Neuron (in vitro differentiated cells): ENCODE results near the gene ABCC4.

ENCODE experiments used
- H2AFZ ChIP-seq: one replicate; pipeline ENCODE4 v1.6.1; 2013; ENCODE audit warnings: low read depth, mild to moderate bottlenecking, inconsistent platforms, low read length, moderate library complexity
- H3K27me3 ChIP-seq: one replicate; pipeline ENCODE4 v1.6.1; 2013; ENCODE audit warnings: low read length; ENCODE audit not compliant: insufficient read depth
- H3K36me3 ChIP-seq: one replicate; pipeline ENCODE4 v1.6.1; 2013; ENCODE audit warnings: low read length; ENCODE audit not compliant: insufficient read depth
- H3K4me1 ChIP-seq: one replicate; pipeline ENCODE4 v1.6.1; 2013; ENCODE audit warnings: low read length; ENCODE audit not compliant: insufficient read depth
- H3K4me3 ChIP-seq: 2 replicates; pipeline ENCODE4 v1.5.1; 2013; ENCODE audit warnings: mild to moderate bottlenecking, low read length, moderate library complexity
- H3K9me3 ChIP-seq: one replicate; pipeline ENCODE4 v1.6.1; 2013; ENCODE audit warnings: low read length

Gene ABCC4

DNA sequence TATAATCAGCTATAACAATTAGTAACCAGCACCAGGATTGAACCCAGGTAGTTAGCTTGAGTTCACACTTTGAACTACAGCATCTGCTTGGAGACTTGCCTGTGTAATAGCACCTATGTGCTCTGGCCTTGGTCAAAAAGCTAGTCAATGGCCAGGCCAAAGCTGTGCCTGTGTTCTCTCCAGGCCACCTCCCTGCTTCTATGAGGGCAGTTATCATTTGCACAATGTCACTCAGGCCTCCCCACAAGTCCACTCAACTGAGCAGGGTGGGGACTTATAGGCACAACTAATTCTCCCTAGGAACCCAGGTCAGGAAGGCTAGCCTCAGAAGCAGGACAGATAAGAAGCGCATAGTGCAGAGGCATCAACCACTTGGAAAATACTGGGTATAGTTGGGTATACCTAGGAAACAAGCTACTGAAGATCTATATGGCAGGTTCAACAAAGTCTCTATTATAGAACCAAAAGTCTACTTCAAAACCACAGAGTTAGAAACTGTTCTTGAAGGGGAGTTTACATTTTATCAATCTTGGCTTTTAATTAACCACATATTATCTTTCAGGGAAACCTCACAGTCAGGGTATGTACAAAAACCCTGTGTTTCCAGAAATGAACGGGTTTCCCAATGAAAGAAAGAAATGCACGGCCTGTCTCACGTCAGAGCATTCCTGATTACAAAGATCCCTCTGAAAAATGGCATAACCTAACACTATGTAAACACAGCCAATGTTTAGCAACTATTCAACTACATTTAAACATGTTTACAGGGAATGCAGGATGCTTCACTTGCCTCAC lies 140.9 kb downstream of the ABCC4 start:
- H3K4me1 ChIP-seq: peaks cover 20% of the 10 kb centered on the region
- H3K27me3 ChIP-seq: no peaks in the 10 kb centered on the region
- H3K4me3 ChIP-seq: no peak overlapping the region
- no peaks in the 10 kb centered on the region for H3K36me3 ChIP-seq
- H3K9me3 ChIP-seq: no peaks in the 10 kb centered on the region
- H2AFZ ChIP-seq: no peak overlapping the region

- no peaks in the 10 kb centered on the region for H3K36me3 ChIP-seq
- peaks cover 27% of the 10 kb centered on the region for H3K4me1 ChIP-seq
- H3K27me3 ChIP-seq: no peaks in the 10 kb centered on the region
- no peak overlapping the region for H3K4me3 ChIP-seq
- no peaks in the 10 kb centered on the region for H3K9me3 ChIP-seq
- no peak overlapping the region for H2AFZ ChIP-seq
Measured at GRCh38 chr13:95159458-95159857, 141.8 kb downstream of the ABCC4 start.

GRCh38 chr13:95156208-95156607 lies 145.0 kb downstream of the ABCC4 start:
- Histone ChIP-seq H3K27me3 (no peaks in the 10 kb centered on the region), H3K36me3 (no peaks in the 10 kb centered on the region), H3K4me1 (peaks cover 24% of the 10 kb centered on the region), H2AFZ (no peak overlapping the region), H3K9me3 (no peaks in the 10 kb centered on the region), H3K4me3 (no peak overlapping the region)

GRCh38 chr13:95155504-95155903 lies 145.7 kb downstream of the ABCC4 start:
- Histone ChIP-seq H3K4me1 (peaks cover 22% of the 10 kb centered on the region), H3K27me3 (no peaks in the 10 kb centered on the region), H3K36me3 (no peaks in the 10 kb centered on the region), H3K9me3 (no peaks in the 10 kb centered on the region), H2AFZ (no peak overlapping the region), H3K4me3 (no peak overlapping the region)

DNA sequence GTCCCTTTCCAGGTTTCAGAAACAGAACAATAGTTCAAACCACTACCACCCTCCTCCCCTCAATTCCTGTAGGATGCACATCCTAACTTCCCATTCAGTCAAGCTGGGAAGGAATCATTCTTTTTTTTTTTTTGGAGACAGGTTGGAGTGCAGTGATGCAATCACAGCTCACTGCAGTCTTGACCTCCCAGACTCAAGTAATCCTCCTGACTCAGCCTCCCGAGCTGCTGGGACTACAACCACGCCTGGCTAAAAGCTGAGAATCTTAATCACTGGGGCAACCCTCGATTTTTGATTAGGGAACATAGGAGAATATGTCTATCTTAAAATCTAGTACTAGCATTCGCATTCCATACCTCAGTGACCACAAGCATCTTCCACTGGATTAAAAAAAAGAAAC lies 146.2 kb downstream of the ABCC4 start:
- Histone ChIP-seq H3K36me3 (no peaks in the 10 kb centered on the region), H3K27me3 (no peaks in the 10 kb centered on the region), H2AFZ (no peak overlapping the region), H3K4me3 (no peak overlapping the region), H3K4me1 (peaks cover 21% of the 10 kb centered on the region), H3K9me3 (no peaks in the 10 kb centered on the region)

GRCh38 chr13:95154413-95154886 lies 146.8 kb downstream of the ABCC4 start:
- H3K9me3 ChIP-seq: no peaks in the 10 kb centered on the region
- H2AFZ ChIP-seq: no peak overlapping the region
- no peaks in the 10 kb centered on the region for H3K36me3 ChIP-seq
- H3K4me3 ChIP-seq: no peak overlapping the region
- peaks cover 21% of the 10 kb centered on the region for H3K4me1 ChIP-seq
- H3K27me3 ChIP-seq: no peaks in the 10 kb centered on the region

- no peaks in the 10 kb centered on the region for H3K36me3 ChIP-seq
- no peak overlapping the region for H3K4me3 ChIP-seq
- no peak overlapping the region for H2AFZ ChIP-seq
- no peaks in the 10 kb centered on the region for H3K9me3 ChIP-seq
- no peaks in the 10 kb centered on the region for H3K27me3 ChIP-seq
- peaks cover 21% of the 10 kb centered on the region for H3K4me1 ChIP-seq
Measured at GRCh38 chr13:95153647-95154412, 147.4 kb downstream of the ABCC4 start.

DNA sequence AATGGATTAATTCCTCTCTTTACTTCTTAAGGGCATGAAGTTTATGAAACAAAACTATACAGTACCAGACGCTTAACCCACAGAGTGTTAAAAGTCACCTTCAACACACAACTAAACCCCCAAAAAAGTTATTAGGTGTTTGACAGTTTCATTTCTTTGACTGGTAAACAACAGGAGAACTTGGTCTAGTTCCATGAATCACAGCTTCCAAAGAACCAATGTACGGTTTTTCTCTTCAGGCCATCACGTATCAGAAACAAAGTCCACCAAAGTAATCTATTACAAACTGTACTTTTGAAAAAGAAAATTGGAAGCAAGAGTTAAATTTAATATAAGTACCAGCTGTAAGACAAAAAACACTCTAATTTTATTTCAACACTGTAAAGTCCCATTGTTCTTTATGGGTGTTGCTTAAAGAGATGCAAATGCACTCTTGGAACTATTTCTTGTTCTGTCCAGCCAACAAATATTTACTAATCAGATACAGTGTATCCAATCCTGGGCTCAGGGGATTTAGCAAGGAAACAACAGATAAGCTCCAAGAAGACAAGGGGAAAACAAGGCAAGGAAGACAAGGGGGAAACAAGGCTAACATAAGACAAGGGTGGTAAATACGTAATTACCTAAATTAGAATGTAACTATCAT lies 149.2 kb downstream of the ABCC4 start:
- Histone ChIP-seq H3K4me3 (no peak overlapping the region), H3K4me1 (peaks cover 21% of the 10 kb centered on the region), H3K27me3 (no peaks in the 10 kb centered on the region), H3K9me3 (no peaks in the 10 kb centered on the region), H2AFZ (no peak overlapping the region), H3K36me3 (no peaks in the 10 kb centered on the region)

- Histone ChIP-seq H3K36me3 (no peaks in the 10 kb centered on the region), H3K9me3 (no peaks in the 10 kb centered on the region), H3K27me3 (no peaks in the 10 kb centered on the region), H3K4me3 (no peak overlapping the region), H3K4me1 (peaks cover 16% of the 10 kb centered on the region), H2AFZ (no peak overlapping the region)
Measured at GRCh38 chr13:95150555-95150954, 150.7 kb downstream of the ABCC4 start.

- Histone ChIP-seq H2AFZ (no peak overlapping the region), H3K27me3 (no peaks in the 10 kb centered on the region), H3K36me3 (no peaks in the 10 kb centered on the region), H3K9me3 (no peaks in the 10 kb centered on the region), H3K4me3 (no peak overlapping the region), H3K4me1 (no peaks in the 10 kb centered on the region)
Measured at GRCh38 chr13:95146486-95146885, 154.8 kb downstream of the ABCC4 start.

DNA sequence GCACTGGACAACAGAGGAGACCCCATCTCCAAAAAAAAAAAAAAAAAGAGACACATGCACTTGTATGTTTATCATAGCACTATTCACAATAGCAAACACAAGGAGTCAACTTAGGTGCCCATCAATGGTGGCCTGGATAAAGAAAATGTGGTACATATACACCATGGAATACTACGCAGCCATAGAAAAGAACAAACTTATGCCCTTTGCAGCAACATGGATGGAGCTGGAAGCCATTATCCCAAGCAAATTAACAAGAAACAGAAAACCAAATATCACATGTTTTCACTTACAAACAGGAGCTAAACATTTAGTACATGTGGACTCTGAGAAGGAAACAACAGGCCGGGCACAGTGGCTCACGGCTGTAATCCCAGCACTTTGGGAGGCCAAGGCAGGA lies 155.7 kb downstream of the ABCC4 start:
- H3K4me1 ChIP-seq: no peaks in the 10 kb centered on the region
- no peak overlapping the region for H2AFZ ChIP-seq
- H3K36me3 ChIP-seq: no peaks in the 10 kb centered on the region
- H3K4me3 ChIP-seq: no peak overlapping the region
- H3K9me3 ChIP-seq: no peaks in the 10 kb centered on the region
- no peaks in the 10 kb centered on the region for H3K27me3 ChIP-seq

DNA sequence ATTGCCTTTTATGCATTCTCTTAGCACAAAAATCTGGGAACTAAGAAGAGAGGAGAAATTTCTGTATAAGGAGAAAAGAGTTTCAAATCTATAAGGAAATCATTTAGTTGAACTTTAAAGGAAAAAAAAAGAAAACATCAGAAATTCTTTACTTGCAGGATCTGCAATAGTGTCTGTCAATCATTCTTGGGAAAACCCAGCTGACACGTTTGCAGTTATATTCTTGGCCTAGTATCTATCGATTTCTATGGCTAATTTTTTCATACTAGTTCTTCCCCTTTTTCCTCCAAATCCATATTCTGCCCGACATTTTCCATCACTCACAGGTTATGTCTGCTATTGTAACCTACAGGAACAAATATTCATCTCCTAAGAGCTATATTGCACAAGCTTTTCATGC lies 160.7 kb downstream of the ABCC4 start:
- H3K36me3 ChIP-seq: no peaks in the 10 kb centered on the region
- H3K4me1 ChIP-seq: no peaks in the 10 kb centered on the region
- H3K27me3 ChIP-seq: no peaks in the 10 kb centered on the region
- no peak overlapping the region for H2AFZ ChIP-seq
- H3K4me3 ChIP-seq: no peak overlapping the region
- no peaks in the 10 kb centered on the region for H3K9me3 ChIP-seq
